HepG2 (cell line): ENCODE data around the gene TMED6. TPM values are rescaled to one million over a fixed set of nuclear protein-coding genes. Genes with fewer than 3 reads are reported as not detected.

Experiments
- ATRX ChIP-seq: sonication (generic); formaldehyde crosslinking; IDR thresholded peaks from 2 replicates; pipeline ENCODE4 v1.4.0; 2020; ENCODE audit warnings: missing genetic modification reagents, borderline replicate concordance
- ELF3 ChIP-seq: IDR thresholded peaks from 2 replicates; pipeline ENCODE4 v1.6.1; 2016; ENCODE audit warnings: missing genetic modification reagents, missing compliant biosample characterization
- ERF ChIP-seq: IDR thresholded peaks from 2 replicates; pipeline ENCODE4 v1.6.1; 2018; ENCODE audit warnings: missing biosample characterization, missing genetic modification reagents
- ETV6 ChIP-seq: sonication (generic); formaldehyde crosslinking; conservative IDR thresholded peaks from 2 replicates; pipeline ENCODE4 v1.4.0; 2020; ENCODE audit warnings: missing genetic modification reagents
- HNF4G ChIP-seq, 2 experiments: sonication (generic) in 1 of 2; formaldehyde crosslinking in 1 of 2; IDR thresholded peaks; 2 replicates each; pipeline versions ENCODE4 v1.4.0 to v1.6.1; 2011 to 2020; ENCODE audit warnings: borderline replicate concordance in 2 of 2, low read depth in 2 of 2, mild to moderate bottlenecking in 2 of 2, low read length in 1 of 2, missing genetic modification reagents in 1 of 2, moderate library complexity in 1 of 2
- KDM5B ChIP-seq: sonication (generic); formaldehyde crosslinking; IDR thresholded peaks from 2 replicates; pipeline ENCODE4 v1.4.0; 2020; ENCODE audit warnings: missing genetic modification reagents, mild to moderate bottlenecking, borderline replicate concordance
- MEIS2 ChIP-seq: sonication (generic); formaldehyde crosslinking; IDR thresholded peaks from 2 replicates; pipeline ENCODE4 v1.9.0; 2021; ENCODE audit warnings: mild to moderate bottlenecking, missing genetic modification reagents
- NAIF1 ChIP-seq: sonication (generic); formaldehyde crosslinking; IDR thresholded peaks from 2 replicates; pipeline ENCODE4 v1.5.0; 2020; ENCODE audit warnings: mild to moderate bottlenecking, missing genetic modification reagents, borderline replicate concordance
- ZC3H4 ChIP-seq: sonication (generic); formaldehyde crosslinking; IDR thresholded peaks from 2 replicates; pipeline ENCODE4 v1.4.0; 2020; ENCODE audit warnings: missing genetic modification reagents, borderline replicate concordance
- ZKSCAN5 ChIP-seq: sonication (generic); formaldehyde crosslinking; IDR thresholded peaks from 2 replicates; pipeline ENCODE4 v1.5.1; 2020; ENCODE audit warnings: mild to moderate bottlenecking, missing genetic modification reagents
- ZNF589 ChIP-seq: sonication (generic); formaldehyde crosslinking; conservative IDR thresholded peaks from 2 replicates; pipeline ENCODE4 v1.8.0; 2022; ENCODE audit warnings: mild to moderate bottlenecking, moderate library complexity, missing genetic modification reagents
- ZNF775 ChIP-seq: sonication (generic); formaldehyde crosslinking; IDR thresholded peaks from 2 replicates; pipeline ENCODE4 v1.4.0; 2020; ENCODE audit warnings: missing genetic modification reagents, mild to moderate bottlenecking, moderate library complexity, borderline replicate concordance
- ZSCAN29 ChIP-seq: sonication (generic); formaldehyde crosslinking; conservative IDR thresholded peaks from 2 replicates; pipeline ENCODE4 v1.4.0; 2020; ENCODE audit warnings: mild to moderate bottlenecking, missing genetic modification reagents
- polyA plus RNA-seq, 8 experiments: library from polyadenylated mRNA; depleted of rRNA in 3 of 8; stranded (reverse) in 7 of 8; unstranded in 1 of 8; fragments of >200 nt; fragmentation: Illumina TruSeq in 4 of 8; extraction: Trizol in 4 of 8; gene quantifications; 2 replicates each; pipeline versions ENCODE4 v1.2.1 to v1.2.3, GENCODE V29; 2011 to 2016; ENCODE audit warnings: low read depth in 4 of 8, missing spikeins in 1 of 8, mixed read lengths in 1 of 8; ENCODE audit not compliant: insufficient read depth in 1 of 8
- total RNA-seq, 5 experiments: library from RNA; depleted of rRNA; stranded (reverse); fragments of >200 nt; fragmentation: Illumina TruSeq; extraction: Trizol; gene quantifications; 2 replicates each; pipeline ENCODE4 v1.2.3, GENCODE V29; 2016; ENCODE audit warnings: low read depth in 1 of 5
- TF ChIP-seq, protein P1 (sequence below): sonication (generic); formaldehyde crosslinking; IDR thresholded peaks from 2 replicates; pipeline ENCODE4 v1.4.0; 2020; ENCODE audit warnings: missing genetic modification reagents, borderline replicate concordance
- TF ChIP-seq, protein P2 (sequence below): sonication (generic); formaldehyde crosslinking; IDR thresholded peaks from 2 replicates; pipeline ENCODE4 v1.4.0; 2020; ENCODE audit warnings: missing genetic modification reagents, low read depth, mild to moderate bottlenecking, borderline replicate concordance
- TF ChIP-seq, protein P3 (sequence below): sonication (generic); formaldehyde crosslinking; IDR thresholded peaks from 2 replicates; pipeline ENCODE4 v1.5.1; 2020; ENCODE audit warnings: mild to moderate bottlenecking, missing genetic modification reagents, moderate library complexity
- TF ChIP-seq, protein P4 (sequence below): sonication (generic); formaldehyde crosslinking; conservative IDR thresholded peaks from 2 replicates; pipeline ENCODE4 v1.8.0; 2022; ENCODE audit warnings: missing genetic modification reagents

Gene TMED6
- total and polyA plus RNA-seq, 2 of the 13 experiments (the other 11 are each of a cell fraction or from before 2014, with no cell fraction given), result 9.8 to 14.4 TPM

DNA sequence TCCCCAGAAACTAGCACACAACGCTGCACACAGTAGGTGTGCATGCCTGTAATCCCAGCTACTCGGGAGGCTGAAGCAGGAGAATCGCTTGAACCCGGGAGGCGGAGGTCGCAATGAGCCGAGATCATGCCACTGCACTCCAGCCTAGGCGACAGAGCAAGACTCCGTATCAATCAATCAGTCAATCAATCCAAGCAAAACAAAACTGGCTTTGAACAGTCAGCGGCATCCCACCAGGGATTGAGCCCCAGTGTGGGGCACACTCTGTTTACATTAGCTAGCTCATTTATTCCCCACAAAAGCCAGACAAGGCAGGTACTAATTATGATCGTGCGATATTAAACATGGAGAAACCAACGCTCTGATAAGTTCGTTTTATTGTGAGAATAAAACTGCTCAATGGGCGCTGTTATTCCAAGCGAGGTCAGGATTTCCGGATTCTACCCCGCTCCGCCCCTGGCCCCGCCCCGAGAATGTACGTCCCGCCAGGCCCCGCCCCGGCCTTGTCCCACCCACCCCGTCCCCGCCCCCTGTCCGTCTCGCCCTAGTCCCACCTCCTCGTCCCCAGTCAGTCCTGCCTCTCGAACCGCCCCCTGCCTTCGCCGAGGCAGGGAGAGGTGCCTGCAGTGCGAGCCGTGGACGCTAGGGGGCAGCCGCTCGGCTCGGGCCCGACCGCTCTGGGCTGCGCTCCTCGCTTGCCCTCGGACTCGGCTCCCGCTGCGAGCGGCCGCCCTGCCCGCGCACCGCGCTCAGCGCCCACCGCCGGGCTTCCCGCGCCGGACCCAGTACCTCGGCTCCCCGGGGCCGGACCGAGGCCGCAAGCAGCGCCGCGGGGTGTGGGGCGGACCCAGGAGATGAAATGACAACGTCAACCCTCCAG lies 40.7 kb downstream of the TMED6 start, which contains the start of gene VPS4A (continued):
- TF ChIP-seq ETV6 (0 out of 2 replicates have a peak, but pooled peaks have one; percentile 38), ZC3H4 (CRISPR knock-in tag) (no peak; the same call in 1 of the 2 replicates), NAIF1 (no peak), ZNF775 (CRISPR knock-in tag) (no peak), ELF3 (peak; percentile 63; the same call in 1 of the 2 replicates), ZNF589 (CRISPR knock-in tag) (peak; percentile 59; the same call in 1 of the 2 replicates), ATRX (CRISPR knock-in tag) (no peak), KDM5B (CRISPR knock-in tag) (0 out of 2 replicates have a peak, but pooled peaks have one; percentile 11), ERF (CRISPR knock-in tag) (peak; percentile 62; the same call in 1 of the 2 replicates), HNF4G (IDR thresholded peaks at IDR 0.05; ENCODE audit: borderline replicate concordance, low read depth, low read length) (no peak; the same call in 1 of the 2 replicates), HNF4G (CRISPR knock-in tag; IDR thresholded peaks at IDR 0.05; ENCODE audit: borderline replicate concordance, low read depth) (no peak), ZSCAN29 (CRISPR knock-in tag) (peak; percentile 30; the same call in 1 of the 2 replicates), ZKSCAN5 (CRISPR knock-in tag) (no peak), MEIS2 (peak; percentile 87; the same call in 1 of the 2 replicates)
- TF ChIP-seq, protein P1, sequence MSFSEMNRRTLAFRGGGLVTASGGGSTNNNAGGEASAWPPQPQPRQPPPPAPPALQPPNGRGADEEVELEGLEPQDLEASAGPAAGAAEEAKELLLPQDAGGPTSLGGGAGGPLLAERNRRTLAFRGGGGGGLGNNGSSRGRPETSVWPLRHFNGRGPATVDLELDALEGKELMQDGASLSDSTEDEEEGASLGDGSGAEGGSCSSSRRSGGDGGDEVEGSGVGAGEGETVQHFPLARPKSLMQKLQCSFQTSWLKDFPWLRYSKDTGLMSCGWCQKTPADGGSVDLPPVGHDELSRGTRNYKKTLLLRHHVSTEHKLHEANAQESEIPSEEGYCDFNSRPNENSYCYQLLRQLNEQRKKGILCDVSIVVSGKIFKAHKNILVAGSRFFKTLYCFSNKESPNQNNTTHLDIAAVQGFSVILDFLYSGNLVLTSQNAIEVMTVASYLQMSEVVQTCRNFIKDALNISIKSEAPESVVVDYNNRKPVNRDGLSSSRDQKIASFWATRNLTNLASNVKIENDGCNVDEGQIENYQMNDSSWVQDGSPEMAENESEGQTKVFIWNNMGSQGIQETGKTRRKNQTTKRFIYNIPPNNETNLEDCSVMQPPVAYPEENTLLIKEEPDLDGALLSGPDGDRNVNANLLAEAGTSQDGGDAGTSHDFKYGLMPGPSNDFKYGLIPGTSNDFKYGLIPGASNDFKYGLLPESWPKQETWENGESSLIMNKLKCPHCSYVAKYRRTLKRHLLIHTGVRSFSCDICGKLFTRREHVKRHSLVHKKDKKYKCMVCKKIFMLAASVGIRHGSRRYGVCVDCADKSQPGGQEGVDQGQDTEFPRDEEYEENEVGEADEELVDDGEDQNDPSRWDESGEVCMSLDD (CRISPR knock-in tag), result no peak
- TF ChIP-seq, protein P2, sequence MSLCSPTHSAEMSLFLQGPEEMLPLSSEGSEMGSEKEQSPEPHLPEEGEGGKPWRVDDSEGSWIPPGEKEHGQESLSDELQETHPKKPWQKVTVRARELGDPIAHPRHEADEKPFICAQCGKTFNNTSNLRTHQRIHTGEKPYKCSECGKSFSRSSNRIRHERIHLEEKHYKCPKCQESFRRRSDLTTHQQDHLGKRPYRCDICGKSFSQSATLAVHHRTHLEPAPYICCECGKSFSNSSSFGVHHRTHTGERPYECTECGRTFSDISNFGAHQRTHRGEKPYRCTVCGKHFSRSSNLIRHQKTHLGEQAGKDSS, result peak; percentile 31; the same call in 1 of the 2 replicates
- TF ChIP-seq, protein P3, sequence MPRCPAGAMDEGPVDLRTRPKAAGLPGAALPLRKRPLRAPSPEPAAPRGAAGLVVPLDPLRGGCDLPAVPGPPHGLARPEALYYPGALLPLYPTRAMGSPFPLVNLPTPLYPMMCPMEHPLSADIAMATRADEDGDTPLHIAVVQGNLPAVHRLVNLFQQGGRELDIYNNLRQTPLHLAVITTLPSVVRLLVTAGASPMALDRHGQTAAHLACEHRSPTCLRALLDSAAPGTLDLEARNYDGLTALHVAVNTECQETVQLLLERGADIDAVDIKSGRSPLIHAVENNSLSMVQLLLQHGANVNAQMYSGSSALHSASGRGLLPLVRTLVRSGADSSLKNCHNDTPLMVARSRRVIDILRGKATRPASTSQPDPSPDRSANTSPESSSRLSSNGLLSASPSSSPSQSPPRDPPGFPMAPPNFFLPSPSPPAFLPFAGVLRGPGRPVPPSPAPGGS (CRISPR knock-in tag), result peak; percentile 79
- TF ChIP-seq, protein P4, sequence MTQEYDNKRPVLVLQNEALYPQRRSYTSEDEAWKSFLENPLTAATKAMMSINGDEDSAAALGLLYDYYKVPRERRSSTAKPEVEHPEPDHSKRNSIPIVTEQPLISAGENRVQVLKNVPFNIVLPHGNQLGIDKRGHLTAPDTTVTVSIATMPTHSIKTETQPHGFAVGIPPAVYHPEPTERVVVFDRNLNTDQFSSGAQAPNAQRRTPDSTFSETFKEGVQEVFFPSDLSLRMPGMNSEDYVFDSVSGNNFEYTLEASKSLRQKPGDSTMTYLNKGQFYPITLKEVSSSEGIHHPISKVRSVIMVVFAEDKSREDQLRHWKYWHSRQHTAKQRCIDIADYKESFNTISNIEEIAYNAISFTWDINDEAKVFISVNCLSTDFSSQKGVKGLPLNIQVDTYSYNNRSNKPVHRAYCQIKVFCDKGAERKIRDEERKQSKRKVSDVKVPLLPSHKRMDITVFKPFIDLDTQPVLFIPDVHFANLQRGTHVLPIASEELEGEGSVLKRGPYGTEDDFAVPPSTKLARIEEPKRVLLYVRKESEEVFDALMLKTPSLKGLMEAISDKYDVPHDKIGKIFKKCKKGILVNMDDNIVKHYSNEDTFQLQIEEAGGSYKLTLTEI (CRISPR knock-in tag), result no peak
